HG03060 (cell line): ENCODE data around the gene RRAS.

Experiments used
- ATAC-seq: cut with Tn5 transposase; IDR thresholded peaks from one replicate; pipeline ENCODE4 v1.9.1; 2021; ENCODE audit warnings: low read depth, moderate number of reproducible peaks; ENCODE audit not compliant: unreplicated experiment

Gene RRAS

GRCh38 chr19:49640113-49640898 is at the start of gene RRAS:
RRAS (minus strand) TSS chr19:49640143; CDS start chr19:49640098, 45 bp downstream.
- peak; percentile 68 for ATAC-seq

DNA sequence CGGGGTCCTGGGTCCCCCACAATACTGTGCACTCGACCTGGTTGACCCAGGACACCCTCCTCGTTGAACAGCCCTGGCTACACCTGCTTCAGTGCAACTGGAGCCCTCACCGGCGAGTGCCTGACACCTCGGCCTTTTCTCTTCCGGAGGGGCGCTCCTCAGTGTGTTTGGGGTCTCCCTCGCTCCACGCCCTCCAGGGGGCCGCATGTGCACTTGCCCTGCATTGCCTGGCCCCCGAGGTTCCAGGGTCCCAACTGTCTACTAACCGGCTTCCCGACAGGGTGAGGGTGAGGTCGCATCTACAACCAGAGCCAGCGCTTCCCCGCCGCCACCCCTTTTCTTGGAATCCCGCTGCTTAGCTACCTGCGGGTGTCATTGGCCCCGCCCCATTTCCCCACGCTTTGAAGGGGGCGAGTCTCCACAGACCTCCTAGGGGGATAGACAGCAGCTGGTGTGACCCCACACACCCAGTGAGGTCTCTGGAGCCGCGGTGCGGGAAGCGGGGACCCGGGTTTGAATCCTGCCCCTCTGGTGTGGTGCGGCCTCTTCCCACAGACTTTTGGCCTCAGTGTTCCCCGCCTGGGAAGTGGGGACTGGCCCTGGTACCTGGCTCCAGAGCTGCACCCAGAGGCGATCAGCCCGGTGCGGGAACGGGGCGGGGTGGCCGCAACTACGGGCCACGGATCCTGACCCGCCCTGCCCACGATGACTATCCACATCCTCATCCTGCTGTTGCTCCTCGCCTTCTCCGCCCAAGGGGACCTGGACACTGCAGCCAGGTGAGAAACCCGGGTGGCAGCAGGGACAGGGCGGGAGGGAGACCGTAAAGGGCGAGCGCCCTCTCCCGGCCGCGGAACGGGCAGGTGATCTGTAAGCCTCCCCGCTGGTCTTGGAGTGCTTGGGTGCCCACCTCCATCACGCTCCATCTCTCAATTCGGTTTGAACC is 49.5 kb upstream of the RRAS start, which contains the start of gene ADM5:
TSS of gene ADM5 (plus strand) at position 462 of the 946 bp plus-strand sequence. CDS start at position 706, 244 bp downstream.
- ATAC-seq: no peak

DNA sequence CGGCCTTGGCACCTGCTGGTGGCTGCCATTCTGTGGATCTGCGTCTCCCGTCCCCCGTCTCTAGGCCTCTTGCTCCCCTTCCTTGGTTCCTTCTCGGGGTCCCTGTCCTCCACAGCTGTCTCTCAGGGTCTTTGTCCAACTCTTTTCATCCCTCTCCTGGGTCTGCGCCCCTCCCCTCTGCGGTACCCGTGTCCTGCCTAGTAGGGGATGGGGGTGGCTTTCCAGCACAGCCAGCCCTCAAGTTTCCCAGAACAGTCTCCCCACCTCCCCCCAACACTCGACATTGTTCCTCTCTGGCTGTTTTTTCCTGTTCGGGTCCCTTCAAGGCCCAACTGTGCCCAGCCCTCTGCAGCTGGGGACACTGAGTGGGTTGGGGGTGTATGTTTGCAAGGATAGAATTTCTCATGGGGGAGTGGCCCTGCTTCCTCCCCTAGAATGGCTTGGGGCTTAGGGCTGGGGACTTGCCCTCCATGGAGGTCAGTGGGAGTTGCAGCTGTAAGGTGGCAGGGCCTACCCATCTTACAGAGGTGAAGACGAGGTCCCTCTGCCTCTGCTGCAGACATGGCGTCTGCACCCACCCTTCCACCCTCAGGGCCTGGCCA is 48.7 kb upstream of the RRAS start:
- no peak for ATAC-seq

- no peak for ATAC-seq
These were observed 47.8 kb upstream of the RRAS start for GRCh38 chr19:49687566-49688316.

DNA sequence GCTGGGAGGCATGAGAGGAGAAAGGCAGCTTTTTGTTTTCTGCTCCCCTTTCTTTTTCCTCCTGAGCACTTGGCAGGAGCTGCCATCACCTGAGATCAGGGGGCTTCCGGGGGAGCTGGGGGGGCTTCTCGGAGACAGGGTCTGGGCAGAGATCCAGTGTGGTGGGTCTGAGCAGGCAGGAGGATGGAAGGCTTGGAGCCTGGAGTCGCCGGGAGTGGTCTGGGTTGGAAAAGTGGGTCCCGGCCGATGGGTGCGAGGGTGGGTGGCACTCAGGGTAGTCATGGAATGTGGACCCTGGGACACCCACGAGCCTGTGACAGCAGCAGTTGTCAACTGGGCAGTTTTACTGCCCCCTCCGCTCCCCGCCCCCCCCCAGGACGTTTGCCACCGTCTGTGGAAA is 47.2 kb upstream of the RRAS start:
- no peak for ATAC-seq

- ATAC-seq: no peak
These were observed 46.7 kb upstream of the RRAS start for GRCh38 chr19:49686503-49687088.

GRCh38 chr19:49685845-49686332 is 45.9 kb upstream of the RRAS start:
- ATAC-seq: no peak

DNA sequence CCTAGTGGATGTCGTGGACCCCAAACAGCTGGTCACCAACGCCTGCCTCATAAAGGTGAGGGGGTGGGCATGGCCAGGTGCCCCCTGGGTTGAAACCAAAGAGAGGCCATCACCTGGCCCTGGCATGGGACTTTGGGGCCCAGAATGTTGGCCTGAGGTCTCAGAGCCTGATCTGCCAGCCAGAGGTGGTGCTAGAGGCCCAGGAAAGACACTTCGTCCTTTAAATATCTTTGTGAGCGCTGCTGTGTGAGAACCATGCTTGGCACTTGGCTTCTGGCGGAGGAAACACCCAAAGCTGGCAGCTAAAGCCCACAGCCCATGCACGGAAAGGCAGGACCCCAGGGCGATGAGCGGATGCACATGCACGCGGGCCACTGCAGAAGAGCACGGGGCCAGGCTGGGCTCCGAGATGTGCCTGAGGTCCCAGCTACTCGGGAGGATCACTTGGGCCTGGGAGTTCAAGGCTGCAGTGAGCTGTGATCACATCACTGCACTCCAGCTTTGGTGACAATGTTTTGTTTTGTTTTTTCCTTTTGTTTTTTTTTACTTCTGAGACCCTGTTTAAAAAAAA is 45.1 kb upstream of the RRAS start:
- no peak for ATAC-seq

DNA sequence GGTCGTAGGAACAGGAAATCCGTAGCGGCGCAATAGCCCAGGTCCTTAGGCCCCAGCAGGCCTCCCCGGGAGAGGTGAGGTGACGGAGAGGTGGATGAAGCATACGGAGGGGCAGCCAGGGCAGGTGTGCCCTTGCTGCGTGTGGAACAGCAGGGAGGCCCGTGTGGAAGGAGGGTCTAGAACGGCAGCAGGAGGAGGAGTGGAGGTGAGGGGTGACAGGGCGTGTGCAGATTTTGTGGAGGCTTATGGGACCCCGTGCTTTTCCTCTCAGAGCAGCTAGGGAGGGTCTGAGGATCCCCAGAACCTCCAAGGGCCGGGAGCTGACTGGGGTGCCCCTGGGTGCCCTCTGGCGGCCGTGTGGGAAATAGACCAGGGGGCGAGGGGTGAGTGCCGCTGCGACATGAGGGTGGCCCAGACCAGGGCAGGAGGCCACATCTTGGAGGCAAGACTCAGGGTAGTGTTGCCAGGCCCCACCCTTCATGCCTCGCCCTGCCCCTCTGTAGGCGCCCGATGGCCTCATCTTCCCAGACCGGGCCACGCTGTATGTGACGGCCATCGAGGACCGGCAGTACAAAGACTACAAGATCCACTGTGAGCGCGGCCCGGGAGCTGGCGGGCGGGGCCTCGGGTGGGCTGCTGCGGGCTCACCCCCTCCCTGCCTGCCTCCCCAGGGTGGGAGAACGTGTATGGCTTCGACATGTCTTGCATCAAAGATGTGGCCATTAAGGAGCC is 44.5 kb upstream of the RRAS start:
- ATAC-seq: no peak

- no peak for ATAC-seq
These were observed 43.9 kb upstream of the RRAS start for GRCh38 chr19:49683814-49684250.

DNA sequence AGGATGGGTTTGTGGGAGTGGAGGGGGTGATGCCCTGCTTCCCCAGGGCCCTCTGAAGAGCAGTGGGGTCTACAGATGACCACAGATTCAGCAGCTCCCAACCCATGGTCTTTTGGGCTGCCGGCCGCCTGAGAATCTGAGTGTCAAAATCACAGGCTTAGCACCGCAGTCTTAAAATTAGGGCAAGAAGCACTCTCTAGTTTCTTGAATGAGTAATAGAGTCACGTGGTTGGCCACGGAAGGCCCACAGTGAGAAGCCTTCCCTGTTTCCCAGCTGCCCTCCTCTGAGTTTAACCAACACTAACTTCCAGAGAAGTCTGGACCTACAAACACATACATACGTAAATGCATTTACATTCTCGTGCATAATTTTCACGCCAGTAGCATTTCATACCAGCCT is 42.3 kb upstream of the RRAS start:
- ATAC-seq: no peak

- ATAC-seq: no peak
These were observed 41.9 kb upstream of the RRAS start for GRCh38 chr19:49681830-49682229.

DNA sequence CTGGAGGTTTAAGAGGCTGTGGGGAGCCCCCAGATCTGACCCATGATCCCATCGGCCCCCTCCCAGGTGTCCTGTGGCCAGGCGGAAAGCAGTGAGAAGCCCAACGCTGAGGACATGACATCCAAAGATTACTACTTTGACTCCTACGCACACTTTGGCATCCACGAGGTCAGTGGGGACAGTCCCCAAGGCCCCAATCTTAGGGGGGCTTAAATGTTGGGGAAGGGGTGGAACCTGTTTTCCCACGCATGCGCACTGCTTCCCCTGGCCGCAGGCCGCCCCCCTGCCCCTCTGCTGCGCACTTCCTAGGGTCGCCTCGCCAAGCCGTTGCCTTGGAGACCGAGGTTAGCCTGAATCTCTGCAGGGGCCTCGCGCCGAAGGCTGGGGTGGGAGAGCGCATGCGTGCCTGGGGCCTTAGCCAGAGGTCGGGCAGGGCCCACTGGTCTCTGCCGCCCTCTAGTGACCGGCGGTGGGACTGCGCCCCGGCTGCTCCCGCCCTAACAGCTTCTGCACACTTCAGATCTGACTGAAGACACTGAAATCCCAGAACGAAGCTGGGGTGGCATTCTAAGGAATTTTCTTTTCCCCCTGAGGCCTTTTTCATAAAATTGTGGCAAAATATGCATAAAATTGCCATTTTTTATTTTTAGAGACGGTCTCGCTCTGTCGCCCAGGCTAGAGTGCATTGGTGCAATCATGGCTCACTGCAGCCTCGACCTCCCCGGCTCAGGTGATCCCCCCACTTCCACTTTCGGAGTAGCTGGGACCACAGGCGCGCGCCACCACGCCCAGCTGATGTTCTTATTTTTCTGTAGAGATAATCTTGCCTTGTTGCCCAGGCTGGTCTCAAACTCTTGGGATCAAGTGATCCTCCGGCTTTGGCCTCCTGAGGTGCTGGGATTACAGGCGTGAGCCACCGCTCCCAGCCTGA is 40.7 kb upstream of the RRAS start:
- ATAC-seq: no peak

DNA sequence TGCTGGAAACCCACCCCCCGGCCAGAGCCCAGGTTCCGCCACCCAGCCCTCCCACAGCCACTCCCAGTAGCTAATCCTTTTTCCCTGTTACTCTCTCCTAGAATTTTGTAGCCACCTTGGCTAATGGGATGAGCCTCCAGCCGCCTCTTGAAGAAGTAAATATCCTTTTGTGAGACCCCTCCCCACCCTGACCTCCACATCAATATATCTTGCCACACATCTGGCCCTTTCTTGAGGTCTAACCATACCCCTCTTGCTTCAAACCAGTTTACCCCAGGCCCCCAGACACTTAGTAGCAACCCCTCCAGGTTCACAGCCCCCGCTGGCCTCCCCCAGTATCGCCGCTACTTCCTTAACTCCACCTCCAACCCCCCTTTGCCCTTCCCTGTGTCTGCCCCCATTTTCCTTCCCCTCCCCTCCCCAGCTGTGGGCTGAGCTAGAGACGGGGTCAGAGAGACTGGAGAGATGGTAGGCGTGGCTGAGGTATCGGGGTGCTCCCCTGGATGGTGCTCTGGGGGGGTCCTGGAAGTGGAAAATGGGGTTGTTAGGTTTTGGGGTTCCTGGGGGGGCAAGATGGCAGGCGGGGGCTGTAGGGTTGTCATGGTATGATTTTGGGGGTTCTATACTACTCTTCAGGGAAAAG is 39.9 kb upstream of the RRAS start:
- no peak for ATAC-seq

DNA sequence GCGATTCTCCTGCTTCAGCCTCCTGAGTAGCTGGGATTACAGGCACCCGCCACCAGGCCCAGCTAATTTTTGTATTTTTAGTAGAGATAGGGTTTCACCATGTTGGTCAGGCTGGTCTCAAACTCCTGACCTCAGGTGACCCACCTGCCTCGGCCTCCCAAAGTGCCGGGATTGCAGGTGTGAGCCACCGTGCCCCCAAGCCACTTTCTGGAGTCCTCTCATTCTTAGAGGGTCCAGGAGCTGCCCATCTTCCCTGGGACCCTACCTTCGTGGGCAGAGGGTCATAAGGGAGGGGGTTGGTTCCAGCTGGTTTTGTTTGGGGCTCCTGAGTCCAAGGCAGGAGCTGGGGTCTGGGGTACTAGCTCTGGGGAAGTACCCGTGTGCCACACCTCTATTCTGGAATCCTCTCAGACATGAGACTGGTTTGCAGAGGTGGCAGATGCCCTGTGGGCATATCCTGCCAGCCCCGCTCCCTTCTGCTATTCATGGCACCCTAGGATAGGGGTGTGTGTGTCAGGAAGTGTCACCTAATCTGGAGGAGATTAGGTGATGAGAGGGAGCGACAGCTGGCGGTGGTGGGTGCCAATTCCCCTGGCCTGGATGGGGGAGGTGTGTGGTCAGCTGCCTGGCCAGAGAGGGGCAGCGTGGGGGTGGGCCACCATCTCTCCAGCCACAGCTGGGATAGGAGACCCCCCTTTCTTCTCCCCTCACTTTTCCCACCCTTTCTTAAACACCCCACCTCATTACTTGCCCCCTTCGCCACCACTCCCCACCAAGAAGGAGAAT is 39.2 kb upstream of the RRAS start:
- ATAC-seq: no peak

DNA sequence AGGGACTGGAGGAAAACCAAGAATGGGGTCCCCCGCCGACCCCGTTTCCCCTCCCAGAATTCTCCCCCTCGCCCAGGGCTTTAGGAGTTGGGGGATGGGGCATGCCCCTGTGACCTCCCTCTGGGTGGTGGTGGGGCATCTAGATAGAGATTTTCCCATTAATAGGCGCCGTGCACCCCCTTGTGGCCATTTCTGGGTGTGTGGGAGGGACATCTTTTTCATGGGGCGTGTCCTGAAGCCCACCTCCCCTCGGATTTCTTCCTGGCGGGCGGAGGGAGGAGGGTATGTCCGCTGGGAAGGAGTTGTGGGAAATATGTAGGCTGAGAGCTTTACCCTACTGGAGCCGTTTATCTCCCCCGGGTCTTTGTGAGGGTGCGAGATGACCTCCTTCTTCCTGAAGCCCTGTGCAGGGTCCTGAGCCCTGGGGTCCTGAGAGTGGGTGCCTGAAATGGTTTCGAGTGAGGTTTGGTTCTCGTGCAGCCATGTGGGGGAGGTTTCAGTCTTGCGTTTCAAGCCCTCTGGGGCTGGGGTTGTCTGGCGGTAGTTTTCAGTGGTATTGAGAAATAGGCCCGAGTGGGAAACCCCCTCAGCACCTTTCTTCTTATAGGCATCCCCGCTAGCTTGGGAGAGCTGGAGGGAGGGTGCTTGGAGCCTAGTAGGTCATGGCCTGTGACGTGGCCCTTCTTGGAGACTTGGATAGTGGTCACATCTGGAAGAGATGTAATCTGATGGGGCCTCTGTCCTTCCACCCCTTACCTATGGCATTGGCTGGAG is 38.1 kb upstream of the RRAS start:
- ATAC-seq: no peak
